Coronary artery (tissue), 2 donors: ENCODE results near the gene MICU1.
"Not testable (repeated sequence)": the region's sequence is repeated elsewhere in the genome, so short reads cannot be mapped to it uniquely, and the experiment has no call there.

Experiments used
- DNase-seq: peaks from one replicate; pipeline ENCODE4 v3.0.0-alpha.2; 2017; ENCODE audit warnings: low spot score
- H3K27ac ChIP-seq, 2 donors: fragments of 200-600 bp; sonication (generic); one replicate each; pipeline ENCODE4 v1.5.1; 2016 to 2019
- H3K4me3 ChIP-seq: fragments of 200-600 bp; sonication (generic); 2 replicates; pipeline ENCODE4 v1.5.1; 2016; ENCODE audit warnings: mild to moderate bottlenecking, moderate library complexity
- CTCF ChIP-seq: fragments of 200-600 bp; sonication (generic); IDR thresholded peaks from one replicate; pipeline ENCODE4 v1.5.1; 2019; ENCODE audit warnings: antibody characterized with exemption

Gene MICU1

GRCh38 chr10:72625608-72626443, at the start of gene MICU1:
MICU1 (minus strand) TSS chr10:72626079; CDS start chr10:72566793, 59,286 bp downstream.
- H3K27ac ChIP-seq = peak within 1 kb of the TSS; percentile 87 to 88
- H3K4me3 ChIP-seq = peak within 1 kb of the TSS; percentile 79
- TF ChIP-seq CTCF = no peak
- DNase-seq = peak; percentile 96

- not testable (repeated sequence) for H3K4me3 ChIP-seq, H3K27ac ChIP-seq, DNase-seq
Measured at GRCh38 chr10:72674174-72674573, 48.3 kb upstream of the MICU1 start.

GRCh38 chr10:72673280-72673679, 47.4 kb upstream of the MICU1 start:
- H3K4me3 ChIP-seq = no peak overlapping the region
- DNase-seq = no peak
- no peak for TF ChIP-seq CTCF
- H3K27ac ChIP-seq = no peak overlapping the region

GRCh38 chr10:72667207-72667864, 41.5 kb upstream of the MICU1 start:
- no peak for TF ChIP-seq CTCF
- DNase-seq = no peak
- Histone ChIP-seq H3K27ac (no peak overlapping the region), H3K4me3 (no peak overlapping the region)

GRCh38 chr10:72665925-72666324, 40.0 kb upstream of the MICU1 start:
- TF ChIP-seq CTCF = no peak
- Histone ChIP-seq H3K4me3 (no peak overlapping the region), H3K27ac (no peak overlapping the region)
- no peak for DNase-seq

GRCh38 chr10:72663971-72664370, 38.1 kb upstream of the MICU1 start:
- H3K27ac ChIP-seq = no peak overlapping the region
- no peak for DNase-seq
- no peak overlapping the region for H3K4me3 ChIP-seq
- no peak for TF ChIP-seq CTCF

GRCh38 chr10:72661431-72661830, 35.6 kb upstream of the MICU1 start:
- H3K4me3 ChIP-seq = no peak overlapping the region
- no peak for TF ChIP-seq CTCF
- DNase-seq = no peak
- no peak overlapping the region for H3K27ac ChIP-seq
